Heart left ventricle (tissue), 13 donors: ENCODE results near the gene ZNF557.

ENCODE experiments used
- CTCF ChIP-seq, 12 donors: fragments of 200-600 bp; sonication (generic) in 4 of 12; IDR thresholded peaks; one replicate each; pipeline versions ENCODE4 v1.5.0 to v1.8.0; 2018 to 2022; ENCODE audit warnings: antibody characterized with exemption in 12 of 12, mild to moderate bottlenecking in 5 of 12
- POLR2A ChIP-seq, 2 donors: fragments of 450-650 bp; IDR thresholded peaks; one replicate each; pipeline ENCODE4 v1.6.1; 2017; ENCODE audit warnings: antibody characterized with exemption in 2 of 2, mild to moderate bottlenecking in 2 of 2, moderate library complexity in 2 of 2
- donor health status: ischemic (EF 13 %, LVEDD 7.1; RV severe dilation, severe dysfunction).
- donor health status: DM: no; HTN: yes; CAD: no.
- donor health status: DM: no; HTN: no; CAD: no.
- donor health status: ischemic (EF 25% LVEDD 6.9; RV normal size, moderate dysfunction).
- donor health status: ischemic (EF 25% LVEDD 5.7; RV mildly dilated, moderate dysfunction).
- donor health status: ischemic (EF 35%, LVEDD 5.7; RV mildly dilated, moderate dysfunction).
- donor health status: nonischemic (EF 11% LVEDD 7.7; RV severe dilation, severe dysfunction).
- donor health status: DM: yes; HTN: yes; CAD: no.
- donor health status: PGD.
- donor health status: ischemic (EF 29% LVEDD 5.4; RV normal size, mild dysfunction).
- donor health status: nonischemic (EF 23%, LVEDD 6.1; RV moderate dilation, normal function).

GRCh38 chr19:7068599-7068998 is 904 bp upstream of the ZNF557 start:
- TF ChIP-seq CTCF (IDR thresholded peaks at IDR 0.05), result no peak
- TF ChIP-seq POLR2A (IDR thresholded peaks at IDR 0.05), result no peak
